HEK293 (cell line): ENCODE data around the gene CHRNA4.

ENCODE experiments used
- CTCF ChIA-PET: fragments of 350-600 bp; formaldehyde crosslinking; extraction: SDS; loops from one replicate; lab custom pipeline; 2021; ENCODE audit warnings: antibody characterized with exemption; lab: Yijun Ruan, JAX
- POLR2A ChIA-PET: fragments of 300-600 bp; formaldehyde crosslinking; extraction: SDS; loops from one replicate; lab custom pipeline; 2020; ENCODE audit warnings: antibody characterized with exemption, inconsistent platforms; lab: Yijun Ruan, JAX
- H3K27ac ChIP-seq: fragments of 200-500 bp; sonication (Bioruptor generic); 2 replicates; pipeline ENCODE4 v1.5.1; 2014; ENCODE audit warnings: low read depth, low read length, control low read depth, inconsistent platforms; ENCODE audit errors: extremely low read depth
- H3K36me3 ChIP-seq, 2 experiments: fragments of 200-500 bp in 1 of 2; sonication (Bioruptor generic) in 1 of 2; 1 replicate in 1 of 2; 2 replicates in 1 of 2; pipeline ENCODE4 v1.5.1; 2014 to 2017; ENCODE audit warnings: inconsistent platforms in 2 of 2, low read length in 2 of 2; ENCODE audit not compliant: control insufficient read depth in 2 of 2, insufficient read depth in 1 of 2
- H3K4me1 ChIP-seq: fragments of 200-500 bp; sonication (Bioruptor generic); 2 replicates; pipeline ENCODE4 v1.5.1; 2014; ENCODE audit warnings: mild to moderate bottlenecking, low read length, inconsistent platforms; ENCODE audit not compliant: control insufficient read depth, insufficient read depth
- H3K4me3 ChIP-seq: 2 replicates; pipeline ENCODE4 v1.5.1; 2011; ENCODE audit warnings: low read depth, mild to moderate bottlenecking, control low read depth, low read length, moderate library complexity
- H3K9me3 ChIP-seq: fragments of 200-500 bp; sonication (Bioruptor generic); 2 replicates; pipeline ENCODE4 v1.5.1; 2014; ENCODE audit warnings: low read depth, low read length, inconsistent platforms; ENCODE audit not compliant: control insufficient read depth, insufficient read depth
- HOXC10 ChIP-seq: sonication (generic); formaldehyde crosslinking; IDR thresholded peaks from 2 replicates; pipeline ENCODE4 v1.8.1; 2023; ENCODE audit warnings: mild to moderate bottlenecking, missing genetic modification reagents
- KLF9 ChIP-seq: fragments of 450-650 bp; formaldehyde crosslinking; IDR thresholded peaks from 2 replicates; pipeline ENCODE4 v1.5.1; 2016; ENCODE audit warnings: missing biosample characterization, missing genetic modification characterization, low read depth
- SCRT1 ChIP-seq: fragments of 450-650 bp; formaldehyde crosslinking; IDR thresholded peaks from 2 replicates; pipeline ENCODE4 v1.5.1; 2016; ENCODE audit warnings: missing biosample characterization, missing genetic modification characterization, borderline replicate concordance
- SP3 ChIP-seq: fragments of 450-650 bp; formaldehyde crosslinking; IDR thresholded peaks from 2 replicates; pipeline ENCODE4 v1.5.1; 2016; ENCODE audit warnings: missing biosample characterization, missing genetic modification characterization
- YY2 ChIP-seq: fragments of 450-650 bp; formaldehyde crosslinking; IDR thresholded peaks from 2 replicates; pipeline ENCODE4 v1.5.1; 2016; ENCODE audit warnings: missing biosample characterization, missing genetic modification characterization
- ZBTB21 ChIP-seq: fragments of 450-650 bp; formaldehyde crosslinking; IDR thresholded peaks from 2 replicates; pipeline ENCODE4 v1.5.1; 2017; ENCODE audit warnings: missing biosample characterization, missing genetic modification characterization
- ZIC2 ChIP-seq: fragments of 450-650 bp; formaldehyde crosslinking; IDR thresholded peaks from 2 replicates; pipeline ENCODE4 v1.5.1; 2016; ENCODE audit warnings: missing biosample characterization, missing genetic modification characterization
- ZNF175 ChIP-seq: fragments of 450-650 bp; formaldehyde crosslinking; IDR thresholded peaks from 2 replicates; pipeline ENCODE4 v1.5.1; 2016; ENCODE audit warnings: missing biosample characterization, missing genetic modification characterization
- ZNF214 ChIP-seq: fragments of 450-650 bp; formaldehyde crosslinking; IDR thresholded peaks from 2 replicates; pipeline ENCODE4 v1.5.1; 2017; ENCODE audit warnings: missing biosample characterization, mild to moderate bottlenecking, missing genetic modification characterization, borderline replicate concordance
- ZNF266 ChIP-seq: fragments of 450-650 bp; formaldehyde crosslinking; IDR thresholded peaks from 2 replicates; pipeline ENCODE4 v1.5.1; 2016; ENCODE audit warnings: missing biosample characterization, missing genetic modification characterization, low read depth
- ZNF292 ChIP-seq: fragments of 450-650 bp; formaldehyde crosslinking; IDR thresholded peaks from 2 replicates; pipeline ENCODE4 v1.5.1; 2016; ENCODE audit warnings: low read depth, missing biosample characterization, missing genetic modification characterization, borderline replicate concordance
- ZNF366 ChIP-seq: fragments of 450-650 bp; formaldehyde crosslinking; conservative IDR thresholded peaks from 2 replicates; pipeline ENCODE4 v1.5.1; 2016; ENCODE audit warnings: missing biosample characterization, missing genetic modification characterization
- ZNF423 ChIP-seq: fragments of 450-650 bp; formaldehyde crosslinking; IDR thresholded peaks from 2 replicates; pipeline ENCODE4 v1.5.1; 2016; ENCODE audit warnings: missing biosample characterization, missing genetic modification characterization
- ZNF549 ChIP-seq: fragments of 450-650 bp; IDR thresholded peaks from 2 replicates; pipeline ENCODE4 v1.5.1; 2018; ENCODE audit warnings: missing biosample characterization, missing genetic modification characterization, mild to moderate bottlenecking, inconsistent platforms, moderate library complexity
- ZNF555 ChIP-seq: fragments of 450-650 bp; formaldehyde crosslinking; conservative IDR thresholded peaks from 2 replicates; pipeline ENCODE4 v1.5.1; 2017; ENCODE audit warnings: missing biosample characterization, mild to moderate bottlenecking, missing genetic modification characterization, inconsistent platforms
- ZNF558 ChIP-seq: fragments of 450-650 bp; formaldehyde crosslinking; IDR thresholded peaks from 2 replicates; pipeline ENCODE4 v1.5.1; 2016; ENCODE audit warnings: missing biosample characterization, missing genetic modification characterization
- ZNF626 ChIP-seq: fragments of 450-650 bp; sonication (Bioruptor Pico); formaldehyde crosslinking; IDR thresholded peaks from 2 replicates; pipeline ENCODE4 v1.5.1; 2018; ENCODE audit warnings: missing biosample characterization, missing genetic modification characterization, inconsistent platforms
- ZNF677 ChIP-seq: fragments of 450-650 bp; IDR thresholded peaks from 2 replicates; pipeline ENCODE4 v1.5.0; 2018; ENCODE audit warnings: missing biosample characterization, mild to moderate bottlenecking, missing genetic modification characterization, moderate library complexity
- TF ChIP-seq, protein P1 (sequence below): fragments of 450-650 bp; formaldehyde crosslinking; IDR thresholded peaks from 2 replicates; pipeline ENCODE4 v1.5.1; 2016; ENCODE audit warnings: missing biosample characterization, missing genetic modification characterization
- TF ChIP-seq, protein P2 (sequence below): fragments of 450-650 bp; formaldehyde crosslinking; IDR thresholded peaks from 2 replicates; pipeline ENCODE4 v1.5.1; 2016; ENCODE audit warnings: missing biosample characterization, missing genetic modification characterization
- TF ChIP-seq, protein P3 (sequence below): fragments of 450-650 bp; formaldehyde crosslinking; IDR thresholded peaks from 2 replicates; pipeline ENCODE4 v1.5.1; 2016; ENCODE audit warnings: missing biosample characterization, missing genetic modification characterization

The CHRNA4 gene

DNA sequence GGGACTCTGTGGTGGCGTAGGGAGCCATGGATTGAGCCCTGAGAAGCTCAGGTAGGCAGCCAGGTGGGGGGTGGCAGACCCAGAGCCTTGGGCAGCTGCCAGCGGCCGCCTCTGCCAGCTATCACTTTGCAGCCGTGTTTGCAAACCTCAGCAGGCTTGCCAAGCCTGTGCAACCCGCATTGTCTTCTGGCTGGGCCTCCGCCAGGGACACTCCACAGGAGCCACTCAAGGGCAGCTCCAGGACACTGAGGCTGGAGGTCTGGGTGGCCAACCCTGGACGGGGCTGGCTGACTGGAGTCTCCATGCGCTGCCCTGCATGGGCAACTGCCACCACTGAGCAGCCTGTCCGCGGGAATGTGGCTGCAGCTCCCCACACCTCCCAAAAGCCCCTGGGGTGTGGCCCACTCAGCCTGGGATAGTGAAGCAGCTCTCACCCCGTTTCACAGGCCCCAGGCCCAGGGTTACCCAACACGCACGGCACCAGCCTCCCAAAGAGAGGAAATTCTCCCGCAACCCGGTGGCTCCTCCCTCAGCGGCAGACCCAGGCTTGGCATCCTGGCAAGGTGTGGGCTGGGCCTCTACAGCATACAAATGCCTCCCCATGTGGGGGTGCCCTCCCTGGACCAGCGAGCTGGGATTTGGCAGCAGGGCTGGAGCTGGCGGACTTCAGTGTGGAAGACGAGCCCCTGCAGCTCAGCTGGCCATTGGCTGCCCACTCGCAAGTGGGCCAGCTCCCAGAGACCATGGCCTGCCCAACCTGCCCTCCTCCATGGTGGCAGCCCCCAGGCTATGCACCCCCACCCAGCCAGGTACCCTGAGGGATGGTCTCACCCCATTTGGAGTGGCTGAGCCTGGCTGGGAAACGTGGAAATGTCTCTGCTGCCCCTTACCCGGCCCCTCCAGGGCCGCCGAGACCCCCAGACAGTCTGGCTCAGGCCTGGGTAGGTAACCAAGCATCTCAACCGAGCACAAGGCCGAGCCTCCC is 2.9 kb downstream of the CHRNA4 start:
- POLR2A ChIA-PET, result no interaction called here

DNA sequence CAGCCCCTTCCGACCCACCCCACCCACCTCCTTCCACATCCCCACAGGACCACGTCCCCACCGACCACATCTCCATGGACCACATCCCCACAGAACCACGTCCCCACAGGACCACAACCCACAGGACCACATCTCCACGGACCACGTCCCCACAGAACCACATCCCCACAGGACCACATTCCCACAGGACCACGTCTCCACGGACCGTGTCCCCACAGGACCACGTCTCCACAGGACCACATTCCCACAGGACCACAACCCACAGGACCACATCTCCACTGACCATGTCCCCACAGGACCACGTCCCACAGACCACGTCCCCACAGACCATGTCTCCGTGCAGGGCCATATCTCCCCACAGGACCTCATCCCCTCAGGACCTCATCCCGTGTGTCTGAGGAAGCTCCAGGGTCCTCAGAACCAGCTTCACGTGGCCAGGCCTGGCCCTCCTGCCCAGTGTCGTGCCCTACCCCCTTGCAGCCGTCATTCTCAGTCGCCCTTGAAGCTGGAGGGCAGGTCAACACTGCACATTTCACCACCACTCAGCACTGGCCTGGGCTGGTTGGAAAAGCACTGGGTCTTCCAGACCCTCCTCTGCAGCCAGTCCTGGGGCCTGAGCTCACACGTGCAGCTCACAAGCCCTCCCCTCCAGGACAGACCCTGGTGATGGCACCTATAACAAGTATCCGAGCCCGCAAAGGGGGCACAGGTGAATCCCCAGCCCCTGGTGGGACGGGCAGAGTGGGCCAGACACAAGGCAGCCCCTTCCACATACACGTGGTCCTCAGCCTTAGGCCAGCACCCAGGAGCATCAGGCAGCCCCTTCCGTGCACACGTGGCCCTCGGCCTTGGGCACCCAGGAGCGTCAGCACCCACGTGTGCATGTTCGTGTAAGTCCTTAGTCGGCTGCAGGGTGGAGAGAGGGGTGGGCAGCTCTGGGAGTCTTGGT is 3.9 kb downstream of the CHRNA4 start:
- H3K36me3 ChIP-seq, result no peaks in the 10 kb centered on the region
- CTCF ChIA-PET, result no interaction called here
- no peak overlapping the region for H3K4me3 ChIP-seq
- no peak for TF ChIP-seq ZNF292
- TF ChIP-seq ZNF214 (tag by site-specific recombination), result no peak
- no peak for TF ChIP-seq SCRT1
- no peak for TF ChIP-seq KLF9 (tag by site-specific recombination)
- TF ChIP-seq YY2 (tag by site-specific recombination), result no peak
- no peak for TF ChIP-seq ZNF626 (tag by site-specific recombination)
- no peak for TF ChIP-seq SP3
- TF ChIP-seq, protein P1, sequence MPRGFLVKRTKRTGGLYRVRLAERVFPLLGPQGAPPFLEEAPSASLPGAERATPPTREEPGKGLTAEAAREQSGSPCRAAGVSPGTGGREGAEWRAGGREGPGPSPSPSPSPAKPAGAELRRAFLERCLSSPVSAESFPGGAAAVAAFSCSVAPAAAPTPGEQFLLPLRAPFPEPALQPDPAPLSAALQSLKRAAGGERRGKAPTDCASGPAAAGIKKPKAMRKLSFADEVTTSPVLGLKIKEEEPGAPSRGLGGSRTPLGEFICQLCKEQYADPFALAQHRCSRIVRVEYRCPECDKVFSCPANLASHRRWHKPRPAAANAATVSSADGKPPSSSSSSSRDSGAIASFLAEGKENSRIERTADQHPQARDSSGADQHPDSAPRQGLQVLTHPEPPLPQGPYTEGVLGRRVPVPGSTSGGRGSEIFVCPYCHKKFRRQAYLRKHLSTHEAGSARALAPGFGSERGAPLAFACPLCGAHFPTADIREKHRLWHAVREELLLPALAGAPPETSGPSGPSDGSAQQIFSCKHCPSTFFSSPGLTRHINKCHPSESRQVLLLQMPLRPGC (tag by site-specific recombination), result no peak
- TF ChIP-seq ZNF423 (tag by site-specific recombination), result no peak
- TF ChIP-seq ZBTB21 (tag by site-specific recombination), result no peak
- no peak for TF ChIP-seq ZNF366 (tag by site-specific recombination)
- TF ChIP-seq ZNF549, result no peak
- TF ChIP-seq, protein P2, sequence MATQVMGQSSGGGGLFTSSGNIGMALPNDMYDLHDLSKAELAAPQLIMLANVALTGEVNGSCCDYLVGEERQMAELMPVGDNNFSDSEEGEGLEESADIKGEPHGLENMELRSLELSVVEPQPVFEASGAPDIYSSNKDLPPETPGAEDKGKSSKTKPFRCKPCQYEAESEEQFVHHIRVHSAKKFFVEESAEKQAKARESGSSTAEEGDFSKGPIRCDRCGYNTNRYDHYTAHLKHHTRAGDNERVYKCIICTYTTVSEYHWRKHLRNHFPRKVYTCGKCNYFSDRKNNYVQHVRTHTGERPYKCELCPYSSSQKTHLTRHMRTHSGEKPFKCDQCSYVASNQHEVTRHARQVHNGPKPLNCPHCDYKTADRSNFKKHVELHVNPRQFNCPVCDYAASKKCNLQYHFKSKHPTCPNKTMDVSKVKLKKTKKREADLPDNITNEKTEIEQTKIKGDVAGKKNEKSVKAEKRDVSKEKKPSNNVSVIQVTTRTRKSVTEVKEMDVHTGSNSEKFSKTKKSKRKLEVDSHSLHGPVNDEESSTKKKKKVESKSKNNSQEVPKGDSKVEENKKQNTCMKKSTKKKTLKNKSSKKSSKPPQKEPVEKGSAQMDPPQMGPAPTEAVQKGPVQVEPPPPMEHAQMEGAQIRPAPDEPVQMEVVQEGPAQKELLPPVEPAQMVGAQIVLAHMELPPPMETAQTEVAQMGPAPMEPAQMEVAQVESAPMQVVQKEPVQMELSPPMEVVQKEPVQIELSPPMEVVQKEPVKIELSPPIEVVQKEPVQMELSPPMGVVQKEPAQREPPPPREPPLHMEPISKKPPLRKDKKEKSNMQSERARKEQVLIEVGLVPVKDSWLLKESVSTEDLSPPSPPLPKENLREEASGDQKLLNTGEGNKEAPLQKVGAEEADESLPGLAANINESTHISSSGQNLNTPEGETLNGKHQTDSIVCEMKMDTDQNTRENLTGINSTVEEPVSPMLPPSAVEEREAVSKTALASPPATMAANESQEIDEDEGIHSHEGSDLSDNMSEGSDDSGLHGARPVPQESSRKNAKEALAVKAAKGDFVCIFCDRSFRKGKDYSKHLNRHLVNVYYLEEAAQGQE (tag by site-specific recombination), result no peak
- TF ChIP-seq ZNF677, result no peak
- no peak for TF ChIP-seq ZNF175 (tag by site-specific recombination)
- TF ChIP-seq, protein P3, sequence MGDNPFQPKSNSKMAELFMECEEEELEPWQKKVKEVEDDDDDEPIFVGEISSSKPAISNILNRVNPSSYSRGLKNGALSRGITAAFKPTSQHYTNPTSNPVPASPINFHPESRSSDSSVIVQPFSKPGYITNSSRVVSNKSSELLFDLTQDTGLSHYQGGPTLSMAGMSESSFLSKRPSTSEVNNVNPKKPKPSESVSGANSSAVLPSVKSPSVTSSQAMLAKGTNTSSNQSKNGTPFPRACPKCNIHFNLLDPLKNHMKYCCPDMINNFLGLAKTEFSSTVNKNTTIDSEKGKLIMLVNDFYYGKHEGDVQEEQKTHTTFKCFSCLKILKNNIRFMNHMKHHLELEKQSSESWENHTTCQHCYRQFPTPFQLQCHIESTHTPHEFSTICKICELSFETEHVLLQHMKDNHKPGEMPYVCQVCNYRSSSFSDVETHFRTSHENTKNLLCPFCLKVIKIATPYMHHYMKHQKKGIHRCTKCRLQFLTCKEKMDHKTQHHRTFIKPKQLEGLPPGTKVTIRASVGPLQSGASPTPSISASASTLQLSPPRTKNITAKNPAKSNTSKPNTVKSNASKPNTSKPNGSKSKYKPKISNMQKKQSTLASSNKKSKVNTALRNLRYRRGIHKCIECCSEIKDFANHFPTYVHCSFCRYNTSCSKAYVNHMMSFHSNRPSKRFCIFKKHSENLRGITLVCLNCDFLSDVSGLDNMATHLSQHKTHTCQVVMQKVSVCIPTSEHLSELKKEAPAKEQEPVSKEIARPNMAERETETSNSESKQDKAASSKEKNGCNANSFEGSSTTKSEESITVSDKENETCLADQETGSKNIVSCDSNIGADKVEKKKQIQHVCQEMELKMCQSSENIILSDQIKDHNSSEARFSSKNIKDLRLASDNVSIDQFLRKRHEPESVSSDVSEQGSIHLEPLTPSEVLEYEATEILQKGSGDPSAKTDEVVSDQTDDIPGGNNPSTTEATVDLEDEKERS, result no peak
- no peak for TF ChIP-seq ZNF266 (tag by site-specific recombination)
- no peak for TF ChIP-seq ZNF555 (tag by site-specific recombination)
- TF ChIP-seq ZNF558, result no peak
- no peaks in the 10 kb centered on the region for H3K4me1 ChIP-seq
- no peaks in the 10 kb centered on the region for H3K9me3 ChIP-seq
- POLR2A ChIA-PET, result no interaction called here
- no peak overlapping the region for H3K27ac ChIP-seq

More for the DNA sequence above, 2.9 kb downstream of the CHRNA4 start:
- no peaks in the 10 kb centered on the region for H3K9me3 ChIP-seq
- no peaks in the 10 kb centered on the region for H3K36me3 ChIP-seq
- CTCF ChIA-PET, result no interaction called here
- no peak for TF ChIP-seq HOXC10 (CRISPR knock-in tag)
- TF ChIP-seq ZIC2, result peak; percentile 72
- TF ChIP-seq, all 188 proteins: peak for 1
- H3K4me3 ChIP-seq, result no peak overlapping the region
- no peaks in the 10 kb centered on the region for H3K4me1 ChIP-seq
- no peak overlapping the region for H3K27ac ChIP-seq
